Suprapubic skin (tissue), 3 donors: ENCODE measurements around the gene JUP.

Experiments used
- CTCF ChIP-seq, 2 donors: fragments of 200-600 bp in 1 of 2; fragments of 450-650 bp in 1 of 2; sonication (generic) in 1 of 2; IDR thresholded peaks; one replicate each; pipeline ENCODE4 v1.5.1; 2016 to 2019; ENCODE audit warnings: antibody characterized with exemption in 2 of 2, mild to moderate bottlenecking in 1 of 2, moderate library complexity in 1 of 2
- POLR2A ChIP-seq, 2 donors: fragments of 450-650 bp; IDR thresholded peaks; one replicate each; pipeline ENCODE4 v1.6.1; 2017; ENCODE audit warnings: antibody characterized with exemption in 2 of 2, mild to moderate bottlenecking in 2 of 2, moderate library complexity in 2 of 2

DNA sequence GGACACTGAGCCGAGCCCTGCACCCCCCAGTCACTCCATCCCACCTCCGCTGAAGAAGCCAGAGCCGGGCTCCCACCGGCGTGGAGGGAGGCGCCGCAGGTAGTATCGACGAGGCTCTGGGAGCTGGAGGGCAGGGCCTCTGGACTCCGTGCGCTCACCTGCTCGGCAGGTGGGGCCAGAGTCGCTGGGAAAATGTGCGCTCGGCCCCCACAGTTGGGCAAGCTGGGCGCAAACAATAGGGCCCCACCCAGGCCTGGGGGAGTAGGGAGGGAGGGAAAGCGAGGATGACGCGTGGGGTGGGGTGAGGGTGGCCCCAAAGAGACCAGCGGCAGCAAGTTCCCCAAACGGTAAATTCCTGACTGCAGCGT is 668 bp downstream of the JUP start:
- TF ChIP-seq POLR2A (IDR thresholded peaks at IDR 0.05) (no peak), CTCF (IDR thresholded peaks at IDR 0.05) (no peak)
